Smooth muscle cell of the brain vasculature (primary cell): ENCODE measurements around the gene ZKSCAN7.
"Not testable (repeated sequence)": the region's sequence is repeated elsewhere in the genome, so short reads cannot be mapped to it uniquely, and the experiment has no call there.

ENCODE experiments used
- DNase-seq: peaks from one replicate; pipeline ENCODE4 v3.0.0-alpha.2; 2012; ENCODE audit warnings: low read depth, low spot score

Gene ZKSCAN7

DNA sequence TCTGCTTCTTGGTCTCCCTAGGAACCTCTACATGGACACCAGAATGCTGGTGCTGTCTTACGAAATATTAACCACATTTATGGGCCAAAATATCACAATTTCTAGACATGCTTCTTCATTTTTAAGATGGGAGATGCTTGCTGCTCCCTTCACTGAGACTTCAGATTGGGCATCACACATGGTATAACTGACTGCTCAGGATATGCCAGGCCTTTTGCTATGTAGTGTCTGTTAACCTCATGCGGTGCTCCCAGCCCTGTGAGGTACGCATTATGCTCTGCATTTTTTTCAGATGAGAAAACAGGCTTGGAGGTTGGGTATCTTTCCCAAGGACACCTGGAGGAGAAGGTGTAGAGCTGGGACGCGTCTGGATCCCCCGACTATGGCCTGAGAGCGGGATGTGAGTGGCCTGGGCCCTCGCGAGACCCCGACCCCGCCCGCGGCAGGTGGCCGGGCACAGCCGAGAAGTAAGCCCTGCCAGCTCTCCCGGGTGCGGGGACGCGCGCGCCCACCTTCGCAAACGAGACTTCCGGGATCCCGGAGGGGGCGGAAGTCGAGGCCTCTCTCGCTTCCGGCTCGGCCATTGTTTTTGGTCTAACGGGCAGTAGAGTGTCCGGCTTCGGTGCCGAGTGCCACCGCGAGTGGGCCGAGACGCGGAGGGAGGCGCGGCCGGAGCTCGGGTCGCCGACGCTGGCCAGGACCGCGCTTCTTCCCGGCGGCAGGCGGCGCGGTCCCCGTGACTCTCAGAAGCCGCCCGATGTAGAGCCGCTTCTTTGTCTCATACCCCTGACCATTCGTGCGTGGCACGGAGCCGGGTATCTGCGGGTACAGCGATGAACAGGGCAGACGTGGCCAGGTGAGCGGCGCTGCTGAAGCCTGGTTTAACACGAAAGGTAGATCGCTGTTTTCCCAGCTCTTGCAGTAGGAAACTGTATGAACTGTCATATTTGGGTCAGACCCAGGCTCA is at the start of gene ZKSCAN7:
Gene ZKSCAN7, plus strand, starts transcription at position 568 of the 967 bp plus-strand sequence. CDS start 1,855 bp downstream, outside the sequence.
- no peak for DNase-seq

DNA sequence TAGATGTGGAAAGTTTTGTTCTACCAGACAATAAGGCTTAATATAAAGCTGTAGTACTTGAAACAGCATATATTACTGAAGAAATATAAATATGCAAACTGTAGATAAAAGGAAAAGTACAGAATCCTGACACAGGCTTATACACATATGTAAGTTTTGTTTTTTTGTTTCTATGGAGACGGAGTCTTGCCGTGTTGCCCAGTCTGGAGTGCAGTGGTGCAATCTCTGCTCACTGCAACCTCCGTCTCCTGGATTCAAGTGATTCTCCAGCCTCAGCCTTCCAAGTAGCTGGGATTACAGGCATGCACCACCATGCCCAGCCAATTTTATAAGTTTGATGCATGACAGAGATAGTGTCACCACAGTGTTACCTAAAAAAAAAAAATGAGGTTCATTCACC is 48.4 kb upstream of the ZKSCAN7 start:
- no peak for DNase-seq

DNA sequence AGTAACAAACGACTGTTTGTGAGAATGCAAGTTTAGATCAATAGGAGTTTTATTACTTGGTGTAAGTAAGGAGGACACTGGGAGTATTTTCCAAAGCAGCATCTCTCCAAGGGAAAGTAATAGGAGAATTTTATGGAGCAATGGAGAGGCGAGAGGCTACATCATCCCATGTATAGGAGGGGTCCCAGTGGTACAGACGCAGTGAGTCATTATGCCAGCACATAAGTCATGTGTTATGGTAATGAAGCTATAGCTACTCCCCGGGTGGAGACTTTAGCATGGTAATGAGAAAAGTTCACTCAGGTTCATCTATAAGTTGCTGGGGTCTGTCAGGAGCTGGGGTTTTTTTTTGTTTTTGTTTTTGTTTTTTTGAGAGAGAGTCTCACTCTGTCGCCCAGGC is 48.0 kb upstream of the ZKSCAN7 start:
- no peak for DNase-seq

DNA sequence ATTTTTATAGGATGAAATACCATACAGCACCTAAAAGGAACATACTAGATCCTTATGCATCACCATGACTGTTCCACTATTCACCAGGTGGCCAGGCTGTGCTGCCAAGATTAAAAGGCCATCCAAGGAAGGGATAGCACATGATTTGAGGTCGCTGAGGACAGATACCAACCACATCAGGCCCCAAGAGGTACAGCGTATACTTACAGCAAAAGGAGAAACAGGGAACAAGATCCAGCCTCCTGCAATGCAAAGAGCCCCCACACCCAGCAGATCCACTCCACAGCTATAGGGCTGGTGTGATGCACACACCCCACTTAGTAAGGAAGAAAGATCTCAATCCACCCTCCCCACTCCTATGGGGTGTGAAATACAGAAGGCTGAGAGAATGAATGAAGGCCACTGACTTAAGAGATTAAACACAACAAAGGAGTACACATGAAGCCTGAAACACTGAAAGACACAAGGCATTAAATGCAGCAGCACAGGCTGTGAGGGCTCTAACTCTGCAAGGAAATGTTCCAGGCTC is 45.5 kb upstream of the ZKSCAN7 start:
- DNase-seq, result no peak

DNA sequence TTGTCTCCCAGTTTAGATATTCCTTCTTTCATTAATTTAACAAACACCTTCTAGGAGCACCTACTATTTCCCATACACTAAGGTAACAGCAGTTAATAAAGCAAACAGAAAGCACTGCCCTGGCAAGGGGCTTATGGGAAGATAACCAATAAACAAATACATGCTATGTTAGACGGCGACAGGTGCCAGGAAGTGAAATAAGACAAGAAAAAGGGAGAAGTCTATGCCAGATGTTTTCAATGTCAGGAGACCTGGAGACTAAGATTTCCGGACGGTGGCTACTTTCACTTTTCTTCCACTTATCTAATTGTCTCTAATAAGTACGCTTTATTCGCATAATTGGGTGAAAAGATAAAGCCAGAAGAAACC is 45.0 kb upstream of the ZKSCAN7 start:
- no peak for DNase-seq

DNA sequence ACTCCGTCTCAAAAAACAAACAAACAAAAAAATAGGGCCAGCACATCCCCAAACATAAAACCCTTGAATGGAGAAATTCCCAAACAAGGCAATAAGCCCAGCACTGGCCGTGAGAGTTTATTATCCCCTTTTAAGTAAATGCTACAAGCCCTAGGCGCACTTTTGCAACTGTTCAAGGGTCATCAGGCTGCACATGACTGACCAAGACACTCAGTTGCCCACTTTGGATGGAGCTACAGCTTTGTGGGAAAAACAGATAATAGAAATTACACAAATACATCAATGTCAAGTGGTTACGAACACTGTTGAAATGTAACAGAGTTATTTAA is 43.8 kb upstream of the ZKSCAN7 start:
- DNase-seq, result no peak

DNA sequence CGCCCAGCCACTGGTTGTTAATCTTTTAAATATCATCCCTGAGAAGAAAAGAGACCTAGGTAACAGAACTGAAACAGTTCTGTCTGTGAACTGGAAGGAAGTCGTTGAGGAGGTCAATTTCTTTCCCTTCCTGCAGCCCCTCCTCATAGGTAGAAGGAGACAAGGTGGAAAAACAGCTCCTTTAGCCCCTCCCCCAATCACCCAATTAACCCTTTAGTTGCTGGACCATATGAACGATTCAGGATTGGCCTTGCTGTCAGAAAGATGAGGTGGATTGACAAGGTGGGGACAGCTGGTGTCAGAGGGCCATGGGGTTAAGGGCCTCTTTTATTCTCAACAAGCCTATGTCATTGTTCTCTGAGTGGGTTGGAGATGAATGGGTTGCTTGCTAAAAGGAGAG is 41.5 kb upstream of the ZKSCAN7 start:
- no peak for DNase-seq

DNA sequence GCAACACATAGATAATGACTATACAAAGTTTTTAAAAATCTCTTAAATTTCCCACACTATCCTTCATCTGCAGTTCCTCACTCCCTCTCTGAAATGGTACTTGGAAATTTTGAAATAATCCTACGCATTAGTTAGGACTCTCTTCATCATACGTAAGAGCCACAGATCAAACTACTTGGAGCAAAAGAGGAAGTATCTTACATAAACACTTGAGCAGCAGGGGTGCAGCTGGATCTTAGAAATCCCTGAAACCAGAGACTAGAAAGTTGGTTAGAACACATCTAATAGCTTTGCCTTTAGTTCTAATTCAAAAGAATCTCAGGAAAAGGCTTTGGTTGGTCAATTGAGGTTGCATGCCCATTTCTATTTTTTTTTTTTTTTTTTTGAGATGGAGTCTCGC is 38.8 kb upstream of the ZKSCAN7 start:
- DNase-seq, result no peak

DNA sequence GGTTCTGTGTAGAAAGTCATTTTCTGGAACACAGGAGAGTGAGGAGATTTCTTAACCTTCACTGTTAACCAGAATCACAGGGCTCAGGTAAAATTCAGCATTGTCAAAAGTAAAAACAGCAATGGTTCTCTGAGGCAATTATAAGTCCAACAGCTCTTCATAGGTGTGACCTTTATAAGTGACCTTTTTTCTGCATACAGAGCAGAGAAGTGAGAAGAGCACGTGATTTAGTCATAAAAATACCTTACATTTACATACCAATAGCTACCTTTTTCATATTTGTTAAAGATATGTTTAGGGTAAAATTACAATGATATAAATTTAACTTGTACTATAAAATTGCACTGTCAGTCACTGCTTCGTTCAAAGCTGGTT is 36.2 kb upstream of the ZKSCAN7 start:
- DNase-seq, result no peak

DNA sequence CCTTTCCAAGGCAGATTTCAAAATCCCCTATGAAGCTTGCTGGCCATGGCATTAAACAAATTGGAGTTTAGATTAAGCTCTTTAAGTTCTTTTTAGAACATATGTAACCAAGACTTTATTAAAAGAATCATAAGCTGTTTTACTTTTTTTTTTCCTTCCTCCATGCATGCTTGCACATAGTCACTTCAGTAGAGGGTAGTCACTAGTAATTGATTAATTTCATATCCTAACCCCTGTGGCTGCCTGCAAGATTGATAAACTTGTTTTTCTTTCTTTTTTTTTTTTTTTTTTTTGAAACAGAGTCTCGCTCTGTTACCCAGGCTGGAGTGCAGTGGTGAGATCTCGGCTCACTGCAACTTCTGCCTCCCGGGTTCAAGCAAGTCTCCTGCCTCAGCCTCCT is 33.3 kb upstream of the ZKSCAN7 start:
- no peak for DNase-seq

DNA sequence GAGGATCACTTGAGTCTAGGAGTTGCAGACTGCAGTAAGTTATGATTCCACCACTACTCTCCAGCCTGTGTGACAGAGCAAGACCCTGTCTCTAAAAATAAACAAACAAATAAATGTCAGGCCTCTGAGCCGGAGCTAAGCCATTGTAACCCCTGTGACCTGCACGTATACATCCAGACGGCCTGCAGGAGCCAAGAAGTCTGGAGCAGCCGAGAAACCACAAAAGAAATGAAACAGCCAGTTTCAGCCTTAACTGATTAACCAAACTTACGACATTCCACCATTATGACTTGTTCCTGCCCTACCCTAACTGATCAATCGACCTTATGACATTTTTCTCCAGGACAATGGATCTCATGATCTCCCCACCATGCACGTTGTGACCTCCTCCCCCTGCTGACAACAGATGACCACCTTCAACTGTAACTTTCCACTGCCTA is 32.5 kb upstream of the ZKSCAN7 start:
- no peak for DNase-seq

DNA sequence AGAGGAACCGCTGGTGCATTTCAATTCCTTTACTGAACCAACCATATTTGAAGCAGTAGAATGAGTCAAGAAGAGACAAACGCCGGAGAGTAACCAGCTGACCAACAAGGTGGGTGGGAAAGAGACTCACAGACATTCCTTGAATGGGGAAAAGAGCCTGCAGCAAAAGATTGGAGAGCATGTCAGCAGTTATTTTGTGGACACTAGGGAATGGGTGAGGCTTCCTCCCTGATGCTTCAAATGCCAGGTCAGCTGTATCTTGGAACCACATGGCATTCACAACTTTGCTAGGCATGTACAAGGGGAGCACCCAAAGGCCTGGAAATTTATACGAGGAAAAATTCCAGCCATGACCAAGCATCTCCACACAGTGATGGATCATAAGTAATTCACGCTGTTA is 29.9 kb upstream of the ZKSCAN7 start:
- DNase-seq, result no peak

DNA sequence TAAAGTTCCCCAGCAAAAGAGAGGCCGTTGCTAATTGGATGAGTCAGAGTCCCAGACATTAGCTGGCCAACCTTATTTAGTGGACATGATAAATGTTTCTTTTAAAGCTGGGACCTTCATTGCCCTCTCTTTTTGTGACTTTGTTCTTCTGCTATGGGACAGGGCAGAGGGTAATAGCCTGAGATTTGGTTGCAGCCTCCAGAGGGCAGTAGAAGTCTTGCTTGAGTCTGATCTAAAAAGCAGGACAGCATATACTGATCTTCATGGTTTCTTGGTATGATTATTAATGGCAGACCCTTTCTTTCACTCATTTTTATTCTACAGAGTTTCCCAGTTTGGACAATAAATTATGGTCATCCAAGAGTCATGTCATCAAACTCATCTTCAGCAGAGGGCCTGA is 25.1 kb upstream of the ZKSCAN7 start:
- no peak for DNase-seq

DNA sequence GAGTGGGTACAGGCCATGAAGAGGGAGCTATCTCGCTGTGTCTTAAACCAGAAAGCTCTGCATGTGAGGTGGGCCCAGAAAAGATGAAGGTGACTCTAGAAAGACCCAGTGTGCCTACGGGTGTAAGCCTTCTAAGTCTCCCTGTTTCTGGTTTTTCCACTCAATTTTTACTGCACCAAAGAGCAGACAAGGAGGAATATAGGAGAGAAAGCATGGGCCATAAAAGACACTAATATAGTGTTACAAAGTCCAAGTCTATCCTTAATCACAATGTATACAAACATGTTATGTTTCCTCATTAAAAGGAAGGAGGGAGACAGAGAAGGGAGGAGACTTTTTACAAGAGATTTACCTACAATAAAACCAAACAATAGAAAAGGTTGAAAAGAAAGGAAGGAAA is 24.1 kb upstream of the ZKSCAN7 start:
- no peak for DNase-seq

DNA sequence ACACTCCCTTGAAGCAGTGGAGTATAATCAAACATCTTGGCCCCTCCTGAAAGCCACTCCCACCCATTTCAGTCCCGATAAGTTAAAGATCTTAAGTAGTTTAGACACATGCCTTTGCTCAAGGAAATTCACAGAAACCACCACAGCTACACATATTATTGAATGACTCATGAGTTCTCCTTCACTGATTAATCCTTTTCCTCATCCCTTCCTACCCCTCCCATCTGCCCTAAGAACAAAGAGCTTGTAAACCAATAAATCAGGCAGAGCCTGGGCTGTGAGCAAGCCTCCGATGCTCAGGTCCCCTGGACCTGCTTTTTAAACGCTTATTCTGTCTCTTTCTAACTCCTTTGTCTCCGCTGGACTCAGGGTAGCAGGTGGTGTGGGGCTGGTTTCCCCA is 20.3 kb upstream of the ZKSCAN7 start:
- not testable (repeated sequence) for DNase-seq

DNA sequence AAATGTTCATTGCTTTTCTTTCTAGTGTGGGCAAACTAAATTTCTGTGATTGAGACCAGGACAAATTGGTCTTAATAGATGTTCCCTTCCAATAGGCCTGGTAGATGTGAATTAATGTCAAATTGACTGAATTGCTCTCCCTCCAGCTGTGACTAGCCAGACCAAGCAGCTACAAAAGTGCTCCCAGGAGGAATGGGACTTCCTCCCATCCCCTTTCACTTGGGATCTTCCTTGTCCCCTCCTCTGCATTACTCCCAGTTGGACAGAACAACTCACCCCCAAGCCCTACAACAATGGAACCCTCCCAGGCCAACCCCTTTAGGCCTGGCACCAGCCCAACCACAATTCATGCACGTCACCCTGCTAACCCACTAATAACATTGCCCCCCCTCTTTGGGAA is 19.6 kb upstream of the ZKSCAN7 start:
- no peak for DNase-seq

DNA sequence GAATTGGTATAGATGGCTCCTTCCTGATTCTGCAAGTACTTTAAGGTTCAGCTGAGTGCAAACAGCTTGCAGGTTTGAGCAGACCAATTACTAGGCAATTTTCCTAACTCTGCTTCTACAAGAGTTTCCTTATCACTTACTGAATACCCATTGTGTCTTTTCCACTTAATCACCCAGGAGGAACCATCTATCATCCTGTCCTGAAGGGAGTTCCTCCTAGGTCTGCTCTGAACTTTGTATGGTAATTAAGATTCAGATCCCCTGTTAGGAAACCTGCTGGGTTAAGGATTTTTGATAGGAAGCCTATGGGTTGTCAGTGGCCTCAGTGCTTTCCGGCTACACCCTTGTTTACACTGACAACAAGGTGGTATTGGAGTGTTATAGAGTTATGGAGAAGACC is 10.2 kb upstream of the ZKSCAN7 start:
- not testable (repeated sequence) for DNase-seq

DNA sequence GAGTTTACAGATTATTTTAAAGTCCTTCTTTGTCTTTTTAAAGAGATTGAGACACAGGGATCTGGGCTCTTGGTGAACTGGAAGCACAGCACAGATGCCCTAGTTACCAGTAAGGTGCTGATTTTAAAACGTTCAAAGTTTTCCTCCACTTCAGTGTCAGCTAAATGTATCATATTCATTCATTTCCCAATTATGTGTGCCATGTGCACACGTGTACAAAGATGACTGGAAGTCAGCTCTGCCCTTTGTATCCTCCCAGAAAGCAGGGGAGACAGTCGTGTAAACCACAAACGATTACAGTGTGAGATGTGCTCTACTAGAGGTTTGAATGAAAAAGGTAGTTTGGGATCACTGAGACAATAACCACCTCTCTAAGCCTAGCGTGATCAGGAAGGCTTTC is 730 bp downstream of the ZKSCAN7 start:
- DNase-seq, result no peak

DNA sequence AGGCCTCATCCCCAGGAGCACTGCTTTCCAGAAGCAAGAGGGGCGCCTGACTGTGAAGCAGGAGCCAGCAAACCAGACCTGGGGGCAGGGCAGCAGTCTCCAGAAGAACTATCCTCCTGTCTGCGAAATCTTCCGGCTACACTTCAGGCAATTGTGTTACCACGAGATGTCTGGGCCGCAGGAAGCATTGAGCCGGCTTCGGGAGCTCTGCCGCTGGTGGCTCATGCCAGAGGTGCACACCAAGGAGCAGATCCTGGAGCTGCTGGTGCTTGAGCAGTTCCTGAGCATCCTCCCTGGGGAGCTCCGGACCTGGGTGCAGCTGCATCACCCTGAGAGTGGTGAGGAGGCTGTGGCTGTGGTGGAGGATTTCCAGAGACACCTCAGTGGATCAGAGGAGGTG is 2.1 kb downstream of the ZKSCAN7 start:
- no peak for DNase-seq

DNA sequence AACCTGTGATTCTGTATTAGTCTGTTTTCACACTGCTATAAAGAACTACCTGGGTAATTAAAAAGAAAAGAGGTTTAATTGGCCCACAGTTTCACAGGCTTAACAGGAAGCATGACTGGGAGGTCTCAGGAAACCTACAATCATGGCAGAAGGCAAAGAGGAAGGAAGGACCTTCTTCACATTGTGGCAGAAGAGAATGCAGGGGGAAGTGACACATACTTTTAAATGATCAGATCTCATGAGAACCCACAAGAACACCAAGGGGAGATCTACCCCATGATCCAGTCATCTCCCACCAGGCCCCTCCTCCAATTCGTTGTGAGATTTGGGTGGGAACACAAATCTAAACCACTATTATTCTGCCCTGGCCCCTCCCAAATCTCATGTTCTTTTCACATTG is 6.1 kb downstream of the ZKSCAN7 start:
- DNase-seq, result no peak

DNA sequence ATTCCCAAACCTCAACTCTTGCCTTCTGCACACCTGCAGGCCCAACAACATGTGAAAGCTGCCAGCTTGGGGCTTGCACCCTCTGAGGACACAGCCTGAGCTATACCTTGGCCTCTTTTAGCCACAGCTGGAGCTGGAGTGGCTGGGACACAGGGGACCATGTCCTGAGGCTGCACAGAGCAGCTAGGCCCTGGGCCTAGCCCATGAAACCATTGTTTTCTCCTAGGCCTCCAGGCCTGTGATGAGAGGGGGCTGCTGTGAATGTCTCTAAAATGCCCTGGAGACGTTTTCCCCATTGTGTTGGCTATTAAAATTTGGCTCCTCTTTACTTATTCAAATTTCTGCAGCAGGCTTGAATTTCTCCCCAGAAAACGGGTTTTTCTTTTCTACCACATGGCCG is 7.2 kb downstream of the ZKSCAN7 start:
- no peak for DNase-seq

DNA sequence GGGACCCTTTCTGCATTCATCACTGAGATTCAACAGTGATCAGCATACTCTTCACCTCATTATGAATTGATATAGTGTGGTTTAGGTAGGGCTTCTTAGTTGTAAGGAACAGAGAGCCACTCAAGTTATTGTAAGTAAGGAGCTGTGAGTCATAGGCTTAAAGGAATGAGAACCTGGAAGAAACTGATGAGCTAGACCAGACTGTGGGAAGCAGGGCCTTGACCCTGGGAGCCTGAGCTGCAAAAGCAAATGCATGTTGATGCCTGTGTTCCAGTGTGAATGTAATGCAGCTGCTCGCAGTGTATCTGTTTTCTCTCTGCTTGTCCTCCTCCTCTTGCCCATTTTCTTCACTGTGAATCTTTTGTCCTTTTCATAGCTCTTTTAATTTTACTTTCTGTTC is 13.6 kb downstream of the ZKSCAN7 start:
- DNase-seq, result no peak

DNA sequence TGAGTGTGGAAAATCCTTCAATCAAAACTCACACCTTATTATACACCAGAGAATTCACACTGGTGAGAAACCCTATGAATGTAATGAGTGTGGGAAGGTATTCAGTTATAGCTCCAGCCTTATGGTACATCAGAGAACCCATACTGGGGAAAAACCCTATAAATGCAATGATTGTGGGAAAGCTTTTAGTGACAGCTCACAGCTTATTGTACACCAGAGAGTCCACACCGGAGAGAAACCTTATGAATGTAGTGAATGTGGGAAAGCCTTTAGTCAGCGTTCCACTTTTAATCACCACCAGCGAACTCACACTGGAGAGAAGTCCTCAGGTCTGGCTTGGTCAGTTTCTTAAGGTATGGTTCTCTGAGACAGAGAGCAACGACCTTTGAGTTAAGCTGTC is 16.0 kb downstream of the ZKSCAN7 start:
- no peak for DNase-seq

DNA sequence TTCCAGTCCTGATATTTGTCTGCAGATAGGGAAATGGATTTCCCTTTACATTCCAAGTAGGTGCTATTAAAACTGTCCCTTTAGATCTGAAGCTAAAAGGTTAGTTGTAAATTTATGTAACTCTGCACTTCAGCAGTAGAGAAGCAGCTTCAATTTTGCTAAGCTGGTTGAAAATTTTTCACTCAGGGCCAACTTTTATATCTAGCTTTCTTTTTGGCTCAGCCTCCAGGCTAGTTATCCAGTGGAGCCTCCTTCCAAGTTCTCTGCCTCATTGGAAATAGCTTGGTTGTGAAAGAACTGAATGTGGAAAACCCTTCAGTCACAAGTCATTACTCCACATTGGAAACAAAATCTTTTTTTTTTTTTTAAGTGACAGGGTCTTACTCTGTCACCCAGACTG is 21.6 kb downstream of the ZKSCAN7 start:
- DNase-seq, result no peak
